Right lobe of liver (tissue), 6 donors: ENCODE data around the gene MGST1. TPM values are rescaled to one million over a fixed set of nuclear protein-coding genes. Genes with fewer than 3 reads are reported as not detected.

ENCODE experiments used
- ATAC-seq, 4 donors: fragments of 200-7000 bp; cut with Tn5 transposase; one replicate each; pipeline ENCODE4 v1.9.1; 2020; ENCODE audit warnings: mild to moderate bottlenecking in 4 of 4, moderate library complexity in 4 of 4
- DNase-seq, 3 donors: peaks; one replicate each; pipeline ENCODE4 v3.0.0-alpha.2; 2020
- H3K27ac ChIP-seq, 3 donors: fragments of 200-600 bp; one replicate each; pipeline ENCODE4 v1.8.0; 2022
- H3K27me3 ChIP-seq, 2 donors: fragments of 200-600 bp; one replicate each; pipeline ENCODE4 v1.8.0; 2022
- H3K36me3 ChIP-seq, 4 donors: fragments of 200-600 bp; sonication (generic) in 1 of 4; one replicate each; pipeline versions ENCODE4 v1.5.1 to v1.8.0; 2017 to 2022; ENCODE audit warnings: control low read depth in 1 of 4
- H3K4me1 ChIP-seq, 4 donors: fragments of 200-600 bp; sonication (generic) in 1 of 4; one replicate each; pipeline versions ENCODE4 v1.5.1 to v1.8.0; 2017 to 2022; ENCODE audit warnings: control low read depth in 1 of 4
- H3K4me3 ChIP-seq, 3 donors: fragments of 200-600 bp; one replicate each; pipeline ENCODE4 v1.8.0; 2022
- H3K9me3 ChIP-seq, 4 donors: fragments of 200-600 bp; sonication (generic) in 1 of 4; one replicate each; pipeline versions ENCODE4 v1.5.1 to v1.8.0; 2017 to 2022; ENCODE audit warnings: control low read depth in 1 of 4
- POLR2A ChIP-seq: fragments of 450-650 bp; IDR thresholded peaks from one replicate; pipeline ENCODE4 v1.6.1; 2017; ENCODE audit warnings: antibody characterized with exemption, mild to moderate bottlenecking
- WGBS: methylation state at CpG from one replicate; pipeline ENCODE4 v1.1.6; 2018; ENCODE audit warnings: low coverage, low lambda C conversion rate; ENCODE audit not compliant: insufficient coverage; ENCODE audit errors: missing lambda C conversion rate; 5-methylcytosine and 5-hydroxymethylcytosine counted together
- intact Hi-C, 2 donors: fragments of 100-400 bp; cut with DNase I; formaldehyde crosslinking; loops; one replicate each; pipeline versions ENCODE4 v1.11.2 to v1.14.1; 2022
- total RNA-seq, 6 experiments: library from RNA; depleted of rRNA in 2 of 6; stranded (reverse); fragments of >200 nt in 2 of 6; fragmentation: NEBNext Ultra II Directional in 3 of 6; extraction: Animal tissue kit (Norgen Biotek cat#: 25700) in 3 of 6; gene quantifications; one replicate each; pipeline versions ENCODE4 v1.1.0 to v1.2.4, GENCODE V29; 2016 to 2023
- TF ChIP-seq, protein P1 (sequence below), 4 donors: fragments of 200-600 bp in 3 of 4; fragments of 450-650 bp in 1 of 4; IDR thresholded peaks; one replicate each; pipeline versions ENCODE4 v1.5.1 to v1.8.0; 2016 to 2022; ENCODE audit warnings: antibody characterized with exemption in 4 of 4, mild to moderate bottlenecking in 2 of 4
- donor health status: DM: no; HTN: yes; CAD: no.
- donor health status: DM: no; HTN: no; CAD: no.
- donor health status: DM: no; HTN: no; CAD: no.
- donor health status: DM: no; HTN: yes; CAD: no.
- donor health status: DM: no; HTN: yes; CAD: no.

Gene MGST1
- total RNA-seq, 6 experiments from 2014 or later: 1,196 to 2,327 (median 1,308) TPM

GRCh38 chr12:16303939-16304338 is 43.5 kb upstream of the MGST1 start:
- DNase-seq (no peak), ATAC-seq (no peak)
- 42% methylated on average over 2 of the region's 2 CpGs for WGBS
- TF ChIP-seq, protein P1, sequence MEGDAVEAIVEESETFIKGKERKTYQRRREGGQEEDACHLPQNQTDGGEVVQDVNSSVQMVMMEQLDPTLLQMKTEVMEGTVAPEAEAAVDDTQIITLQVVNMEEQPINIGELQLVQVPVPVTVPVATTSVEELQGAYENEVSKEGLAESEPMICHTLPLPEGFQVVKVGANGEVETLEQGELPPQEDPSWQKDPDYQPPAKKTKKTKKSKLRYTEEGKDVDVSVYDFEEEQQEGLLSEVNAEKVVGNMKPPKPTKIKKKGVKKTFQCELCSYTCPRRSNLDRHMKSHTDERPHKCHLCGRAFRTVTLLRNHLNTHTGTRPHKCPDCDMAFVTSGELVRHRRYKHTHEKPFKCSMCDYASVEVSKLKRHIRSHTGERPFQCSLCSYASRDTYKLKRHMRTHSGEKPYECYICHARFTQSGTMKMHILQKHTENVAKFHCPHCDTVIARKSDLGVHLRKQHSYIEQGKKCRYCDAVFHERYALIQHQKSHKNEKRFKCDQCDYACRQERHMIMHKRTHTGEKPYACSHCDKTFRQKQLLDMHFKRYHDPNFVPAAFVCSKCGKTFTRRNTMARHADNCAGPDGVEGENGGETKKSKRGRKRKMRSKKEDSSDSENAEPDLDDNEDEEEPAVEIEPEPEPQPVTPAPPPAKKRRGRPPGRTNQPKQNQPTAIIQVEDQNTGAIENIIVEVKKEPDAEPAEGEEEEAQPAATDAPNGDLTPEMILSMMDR (IDR thresholded peaks at IDR 0.05): no peak
- no peak for TF ChIP-seq POLR2A
- Histone ChIP-seq H3K4me3 (no peak overlapping the region), H3K27me3 (no peaks in the 10 kb centered on the region), H3K9me3 (no peaks in the 10 kb centered on the region), H3K27ac (no peak overlapping the region), H3K4me1 (no peaks in the 10 kb centered on the region), H3K36me3 (no peaks in the 10 kb centered on the region)
- intact Hi-C loops: no loop called here

DNA sequence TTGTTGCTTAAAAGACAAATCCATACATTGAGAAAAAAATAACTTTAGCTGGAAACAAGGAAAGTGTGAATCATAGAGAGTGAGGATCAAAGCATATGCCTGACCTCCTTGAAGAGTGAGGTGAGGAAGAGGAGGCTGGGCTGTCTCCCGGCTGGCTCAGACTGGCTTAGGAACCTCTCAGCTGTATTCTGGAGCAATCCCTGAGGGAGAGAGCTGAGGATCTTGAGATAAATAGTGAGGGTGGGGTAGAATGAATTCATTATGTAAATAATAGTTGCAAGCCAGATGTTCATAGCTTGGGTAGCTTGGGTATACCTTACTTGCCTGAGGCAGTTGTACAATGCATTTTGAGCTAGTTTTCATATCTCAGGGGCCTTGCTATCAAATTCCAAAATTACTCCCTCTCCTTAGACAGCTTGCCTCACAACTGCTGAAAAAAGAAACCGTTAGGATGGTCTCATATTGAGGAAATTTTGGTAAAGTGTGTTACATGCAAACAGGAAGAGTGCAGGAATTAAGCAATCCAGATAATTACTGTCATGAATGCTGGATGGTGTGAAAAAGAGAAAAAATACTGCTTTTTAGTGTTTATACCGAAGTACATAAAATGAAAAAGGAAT is 39.5 kb upstream of the MGST1 start:
- Histone ChIP-seq H3K36me3 (no peaks in the 10 kb centered on the region), H3K9me3 (no peaks in the 10 kb centered on the region), H3K27me3 (no peaks in the 10 kb centered on the region), H3K4me1 (no peaks in the 10 kb centered on the region), H3K4me3 (no peak overlapping the region), H3K27ac (no peak overlapping the region)
- intact Hi-C loops: no loop called here
- no peak for ATAC-seq
- TF ChIP-seq, protein P1 (IDR thresholded peaks at IDR 0.05): no peak
- TF ChIP-seq POLR2A: no peak
- no peak for DNase-seq
- 63% methylated on average over 3 of the region's 3 CpGs for WGBS

- Histone ChIP-seq H3K27me3 (no peaks in the 10 kb centered on the region), H3K4me3 (no peak overlapping the region), H3K4me1 (no peaks in the 10 kb centered on the region), H3K27ac (no peak overlapping the region), H3K9me3 (no peaks in the 10 kb centered on the region), H3K36me3 (no peaks in the 10 kb centered on the region)
- WGBS: 17% methylated on average over 1 of the region's 1 CpG
- no peak for TF ChIP-seq POLR2A
- TF ChIP-seq, protein P1 (IDR thresholded peaks at IDR 0.05): no peak
- DNase-seq (no peak), ATAC-seq (peak; percentile 18 to 59 (median 27))
- intact Hi-C loops: no loop called here
Measured at GRCh38 chr12:16310934-16311333, 36.5 kb upstream of the MGST1 start.

DNA sequence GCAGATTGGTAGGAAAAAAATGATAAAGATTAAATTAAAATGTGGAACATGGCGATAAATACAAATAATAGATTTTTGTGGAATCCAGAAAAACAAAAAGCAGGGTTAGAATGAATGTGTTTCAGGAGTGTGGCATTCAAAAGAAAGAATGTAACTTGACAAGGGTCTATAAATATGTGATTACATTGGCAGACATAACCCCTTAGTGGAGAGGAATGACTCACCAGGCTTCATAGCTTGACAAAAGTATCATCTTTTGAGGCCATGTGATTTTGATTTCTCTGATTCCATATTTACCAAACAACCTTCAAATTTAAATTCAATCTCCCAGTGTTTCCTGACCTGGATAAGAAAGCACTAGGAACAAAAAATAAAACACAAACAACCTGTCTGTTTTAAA is 24.4 kb upstream of the MGST1 start:
- 87% methylated on average over 1 of the region's 1 CpG for WGBS
- ATAC-seq: no peak
- H3K9me3 ChIP-seq: no peaks in the 10 kb centered on the region
- no peak overlapping the region for H3K27ac ChIP-seq
- DNase-seq: no peak
- no peaks in the 10 kb centered on the region for H3K27me3 ChIP-seq
- H3K4me3 ChIP-seq: no peak overlapping the region
- TF ChIP-seq, protein P1 (IDR thresholded peaks at IDR 0.05): no peak
- no peak for TF ChIP-seq POLR2A
- no peaks in the 10 kb centered on the region for H3K4me1 ChIP-seq
- intact Hi-C loops: no loop called here
- no peaks in the 10 kb centered on the region for H3K36me3 ChIP-seq

- ATAC-seq: no peak
- no peak overlapping the region for H3K4me3 ChIP-seq
- H3K9me3 ChIP-seq: no peaks in the 10 kb centered on the region
- intact Hi-C loops: no loop called here
- no peak for DNase-seq
- 72% methylated on average over 2 of the region's 2 CpGs for WGBS
- no peak for TF ChIP-seq POLR2A
- TF ChIP-seq, protein P1 (IDR thresholded peaks at IDR 0.05): no peak
- no peaks in the 10 kb centered on the region for H3K4me1 ChIP-seq
- H3K27ac ChIP-seq: no peak overlapping the region
- no peaks in the 10 kb centered on the region for H3K36me3 ChIP-seq
- H3K27me3 ChIP-seq: no peaks in the 10 kb centered on the region
Measured at GRCh38 chr12:16323638-16324037, 23.8 kb upstream of the MGST1 start.
